22Rv1 (cell line): ENCODE data around the gene PACRG.

Experiments used
- H3K27ac ChIP-seq: fragments of 450-650 bp; 2 replicates; pipeline ENCODE4 v1.5.1; 2017
- ZFX ChIP-seq: fragments of 450-650 bp; IDR thresholded peaks from 2 replicates; pipeline ENCODE4 v1.6.1; 2017; ENCODE audit warnings: antibody characterized with exemption, borderline replicate concordance
- TF ChIP-seq, protein P1 (sequence below): fragments of 450-650 bp; IDR thresholded peaks from 2 replicates; pipeline ENCODE4 v1.5.1; 2017; ENCODE audit warnings: mild to moderate bottlenecking

The PACRG gene

DNA sequence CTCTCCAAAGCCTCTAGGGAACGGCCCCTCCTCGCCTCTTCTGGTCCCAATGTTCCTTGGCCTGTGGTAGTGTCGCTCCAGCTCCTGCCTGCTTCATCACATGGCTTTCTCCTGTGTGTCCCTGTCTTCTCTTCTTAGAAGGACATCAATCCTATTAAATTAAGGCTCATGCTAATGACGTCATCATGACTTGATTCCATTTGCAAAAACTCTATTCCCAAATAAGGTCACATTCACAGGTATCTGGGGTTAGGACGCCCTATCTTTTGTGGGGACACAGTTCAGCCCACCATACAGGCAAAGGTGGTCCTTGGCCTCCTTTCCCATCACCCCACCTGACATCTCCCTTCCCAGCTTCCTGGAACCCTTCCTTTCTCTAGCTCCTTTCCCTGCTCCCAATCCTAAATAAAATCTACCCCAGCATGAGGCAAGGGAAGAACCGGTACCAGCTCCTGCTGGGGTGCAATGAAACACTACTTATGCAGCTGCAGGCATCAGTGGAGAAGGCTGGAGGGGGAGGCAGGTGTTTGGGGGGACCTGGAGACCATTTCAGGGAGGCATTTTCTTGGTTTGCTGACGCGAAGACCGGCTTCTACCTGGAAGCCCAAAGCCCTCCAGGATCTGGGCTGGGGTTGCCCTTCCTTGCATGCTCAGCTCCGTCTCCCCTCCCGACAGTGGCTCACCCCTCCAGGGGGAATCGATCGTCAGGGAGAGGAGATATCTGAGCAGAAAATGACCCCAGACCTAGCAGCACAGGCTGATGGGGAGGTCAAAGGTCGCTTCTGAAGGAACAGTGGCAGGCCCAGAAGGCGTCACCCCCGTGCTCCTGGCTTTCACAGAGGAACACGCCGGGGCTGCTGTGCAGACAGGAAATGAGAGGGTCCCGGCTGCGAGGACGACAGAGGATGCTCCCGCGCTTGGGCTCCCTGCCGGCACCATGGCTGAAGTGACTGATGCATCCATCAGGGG lies 615.1 kb downstream of the PACRG start:
- TF ChIP-seq ZFX = no peak
- TF ChIP-seq, protein P1, sequence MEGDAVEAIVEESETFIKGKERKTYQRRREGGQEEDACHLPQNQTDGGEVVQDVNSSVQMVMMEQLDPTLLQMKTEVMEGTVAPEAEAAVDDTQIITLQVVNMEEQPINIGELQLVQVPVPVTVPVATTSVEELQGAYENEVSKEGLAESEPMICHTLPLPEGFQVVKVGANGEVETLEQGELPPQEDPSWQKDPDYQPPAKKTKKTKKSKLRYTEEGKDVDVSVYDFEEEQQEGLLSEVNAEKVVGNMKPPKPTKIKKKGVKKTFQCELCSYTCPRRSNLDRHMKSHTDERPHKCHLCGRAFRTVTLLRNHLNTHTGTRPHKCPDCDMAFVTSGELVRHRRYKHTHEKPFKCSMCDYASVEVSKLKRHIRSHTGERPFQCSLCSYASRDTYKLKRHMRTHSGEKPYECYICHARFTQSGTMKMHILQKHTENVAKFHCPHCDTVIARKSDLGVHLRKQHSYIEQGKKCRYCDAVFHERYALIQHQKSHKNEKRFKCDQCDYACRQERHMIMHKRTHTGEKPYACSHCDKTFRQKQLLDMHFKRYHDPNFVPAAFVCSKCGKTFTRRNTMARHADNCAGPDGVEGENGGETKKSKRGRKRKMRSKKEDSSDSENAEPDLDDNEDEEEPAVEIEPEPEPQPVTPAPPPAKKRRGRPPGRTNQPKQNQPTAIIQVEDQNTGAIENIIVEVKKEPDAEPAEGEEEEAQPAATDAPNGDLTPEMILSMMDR = no peak
- H3K27ac ChIP-seq = no peak overlapping the region

- H3K27ac ChIP-seq = no peak overlapping the region
- TF ChIP-seq, protein P1 = no peak
Measured at GRCh38 chr6:163343609-163344008, 615.8 kb downstream of the PACRG start.

- H3K27ac ChIP-seq = no peak overlapping the region
- no peak for TF ChIP-seq ZFX
- TF ChIP-seq, protein P1 = no peak
Measured at GRCh38 chr6:163344411-163344810, 616.6 kb downstream of the PACRG start.

- no peak overlapping the region for H3K27ac ChIP-seq
Measured at GRCh38 chr6:163345931-163346330, 618.2 kb downstream of the PACRG start.

DNA sequence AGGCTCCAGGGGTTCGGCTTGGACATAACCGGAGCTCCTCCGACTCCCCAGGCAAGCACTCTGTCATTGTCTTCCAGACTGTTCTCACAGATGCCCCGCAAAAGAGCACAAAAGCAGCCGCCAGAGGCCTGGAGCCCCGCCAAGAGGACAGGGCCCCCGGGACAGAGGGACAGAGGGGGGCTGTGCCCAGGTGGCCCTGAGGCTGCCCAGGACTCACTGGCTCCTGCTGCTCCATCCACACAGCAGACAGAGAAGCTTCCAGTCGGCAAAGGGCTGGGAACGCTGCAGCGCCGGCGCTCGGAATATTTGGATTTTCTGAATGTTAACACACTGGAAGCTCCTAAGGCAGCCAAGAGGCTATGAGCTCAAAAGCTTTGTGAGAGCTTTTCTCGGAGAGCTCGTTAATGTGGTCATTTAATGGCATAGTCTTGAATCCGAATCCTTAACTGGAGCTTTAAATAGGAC lies 618.8 kb downstream of the PACRG start:
- TF ChIP-seq, protein P1 = no peak
- no peak for TF ChIP-seq ZFX
- H3K27ac ChIP-seq = no peak overlapping the region

More at GRCh38 chr6:163345931-163346330, 618.2 kb downstream of the PACRG start:
- TF ChIP-seq, protein P1 = no peak
- TF ChIP-seq ZFX = no peak

GRCh38 chr6:163347021-163347446 lies 619.3 kb downstream of the PACRG start:
- TF ChIP-seq, protein P1 = no peak
- no peak for TF ChIP-seq ZFX
- no peak overlapping the region for H3K27ac ChIP-seq
